SK-MEL-5 (cell line): Measurements from ENCODE around the gene DDX27. TPM values are rescaled to one million over a fixed set of nuclear protein-coding genes. Genes with fewer than 3 reads are reported as not detected.

Experiments
- DNase-seq: peaks from one replicate; pipeline ENCODE4 v3.0.0-alpha.2; 2016; ENCODE audit warnings: low read depth, low spot score
- in situ Hi-C: cut with HindIII; loops from 2 replicates; pipeline ENCODE4 v1.10.0; 2016; ENCODE audit warnings: low sequenced_read_pairs, high pct_unique_total_duplicates, low pct_unique_long_range_greater_than_20kb
- small RNA-seq, 2 experiments: library from RNA; depleted of rRNA; stranded (forward); fragments of <200 nt; gene quantifications; one replicate each; pipeline ENCODE3, GENCODE V24; 2014
- total RNA-seq: library from RNA; depleted of rRNA; stranded (reverse); fragments of >200 nt; shearing (Covaris generic); gene quantifications from 2 replicates; pipeline ENCODE4 v1.2.3, GENCODE V29; 2014; rRNA removed

The DDX27 gene
- total RNA-seq, 1 experiment from 2014 or later, result 54.8 TPM

DNA sequence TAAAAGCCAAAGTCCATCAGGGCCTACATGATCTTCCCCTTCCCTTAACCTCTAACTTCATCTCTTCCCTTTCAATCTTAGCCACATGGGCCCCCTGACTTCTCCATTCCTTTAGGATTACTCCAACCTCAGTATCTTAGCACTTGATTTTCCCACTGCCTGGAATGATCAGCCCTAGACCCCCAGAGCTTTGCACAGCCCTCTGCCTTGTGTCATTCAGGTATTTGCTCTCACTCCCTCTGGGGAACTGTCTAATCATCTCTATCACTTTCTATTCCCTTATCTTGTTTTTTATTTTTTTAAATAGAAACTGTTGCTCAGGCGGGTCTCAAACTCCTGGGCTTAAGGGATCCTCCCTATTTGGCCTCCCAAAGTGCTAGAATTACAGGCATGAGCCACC is 72.0 kb downstream of the DDX27 start:
- DNase-seq, result no peak
- in situ Hi-C loops, result no loop called here

DNA sequence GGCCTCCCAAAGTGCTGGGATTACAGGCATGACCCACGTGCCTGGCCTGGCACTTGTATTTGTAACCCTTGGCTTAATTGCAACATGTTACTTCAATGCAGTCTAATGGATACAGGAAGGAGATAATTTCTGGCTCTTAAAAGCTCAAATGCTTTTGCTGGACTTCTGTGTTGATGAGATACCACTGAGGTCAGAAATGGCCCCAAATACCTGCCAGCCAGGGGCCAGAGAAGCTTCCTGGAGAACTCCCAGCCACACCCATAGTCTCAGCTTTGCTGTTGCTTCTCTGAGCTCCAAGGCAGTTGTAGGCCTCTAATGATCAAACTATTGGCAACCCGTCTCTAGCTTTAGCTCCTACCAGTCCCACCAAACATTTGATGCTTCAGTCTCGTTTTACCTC is 72.8 kb downstream of the DDX27 start:
- DNase-seq, result no peak
- in situ Hi-C loops, result no loop called here

DNA sequence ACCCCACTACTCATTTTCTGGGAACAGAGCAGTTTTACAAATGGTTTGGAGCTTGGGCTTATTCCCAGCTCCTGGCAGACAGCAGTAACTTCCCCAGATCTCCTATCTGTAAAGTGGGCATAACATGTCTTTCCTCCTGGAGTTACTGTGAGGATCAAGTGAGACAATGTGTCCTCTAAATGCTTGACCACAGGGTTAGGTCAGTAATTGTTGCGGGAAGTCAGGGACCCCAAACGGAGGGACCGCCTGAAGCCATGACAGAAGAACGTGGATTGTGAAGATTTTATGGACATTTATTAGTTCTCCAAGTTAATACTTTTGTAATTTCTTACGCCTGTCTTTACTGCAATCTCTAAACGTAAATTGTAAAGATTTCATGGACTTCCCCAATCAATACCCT is 73.9 kb downstream of the DDX27 start:
- in situ Hi-C loops, result no loop called here
- no peak for DNase-seq

Small RNA genes within 50 kb of the gene (small RNA-seq; reads per million reads assigned to genes)
- gene SNORD12B (720 to 22,874 reads per million in 2 experiments), gene SNORD12C (315 to 9,345 reads per million in 2 experiments)

Other genes with a start within 250 kb of the DDX27 start
- gene CSE1L, start 173.1 kb upstream of the DDX27 start, total RNA-seq, result 180 and 193 TPM in 2 replicates
- 40.5 and 42.4 TPM in 2 replicates for gene STAU1, start 31.1 kb upstream of the DDX27 start, total RNA-seq
- gene ZNFX1, start 58.6 kb downstream of the DDX27 start, total RNA-seq, result 20.3 and 21.0 TPM in 2 replicates